H1 (cell line): ENCODE results near the gene TJP2. TPM values are rescaled to one million over a fixed set of nuclear protein-coding genes. Genes with fewer than 3 reads are reported as not detected.

ENCODE experiments used
- CTCF ChIA-PET: fragments of 300-600 bp; sonication (Branson Sonifier 250); formaldehyde crosslinking; loops from one replicate; lab custom pipeline; 2021; ENCODE audit not compliant: partially characterized antibody; lab: Charles Lee
- POLR2A ChIA-PET: fragments of 300-600 bp; sonication (Branson Sonifier 250); formaldehyde crosslinking; loops from one replicate; lab custom pipeline; 2021; ENCODE audit warnings: inconsistent platforms; ENCODE audit not compliant: partially characterized antibody; lab: Charles Lee
- DNase-seq, 2 experiments: peaks; one replicate each; pipeline versions ENCODE4 v3.0.0 to v3.0.0-alpha.2; 2010 to 2022; ENCODE audit warnings: low spot score in 2 of 2, low read depth in 1 of 2, mixed read lengths in 1 of 2
- FAIRE-seq: peaks from 2 replicates; lab custom pipeline; 2011; peaks lifted over from hg19 to GRCh38; lab: Jason Lieb, UNC
- H2AFZ ChIP-seq: 2 replicates; pipeline ENCODE4 v1.8.1; 2012; ENCODE audit warnings: low read length, inconsistent platforms
- H2AK5ac ChIP-seq: 2 replicates; pipeline ENCODE4 v1.6.1; 2013; ENCODE audit warnings: low read depth, low read length
- H2BK120ac ChIP-seq: replicated peaks from 2 replicates; pipeline ENCODE3; 2013; ENCODE audit warnings: low read depth, low read length, inconsistent platforms
- H2BK12ac ChIP-seq: 2 replicates; pipeline ENCODE4 v1.6.1; 2013; ENCODE audit warnings: low read depth, low read length
- H2BK15ac ChIP-seq: 2 replicates; pipeline ENCODE4 v1.6.1; 2013; ENCODE audit warnings: low read length
- H2BK20ac ChIP-seq: 2 replicates; pipeline ENCODE4 v1.6.1; 2013; ENCODE audit warnings: low read length
- H2BK5ac ChIP-seq: 2 replicates; pipeline ENCODE4 v1.6.1; 2013; ENCODE audit warnings: low read depth, low read length
- H3K14ac ChIP-seq: 2 replicates; pipeline ENCODE4 v1.6.1; 2013; ENCODE audit warnings: inconsistent platforms; ENCODE audit not compliant: insufficient read length
- H3K18ac ChIP-seq: 2 replicates; pipeline ENCODE4 v1.6.1; 2013; ENCODE audit warnings: low read length; ENCODE audit errors: extremely low read depth
- H3K23ac ChIP-seq: 2 replicates; pipeline ENCODE4 v1.6.1; 2013; ENCODE audit warnings: inconsistent platforms; ENCODE audit not compliant: insufficient read length
- H3K23me2 ChIP-seq: 2 replicates; pipeline ENCODE4 v1.6.1; 2013; ENCODE audit warnings: low read depth, low read length
- H3K27ac ChIP-seq: 2 replicates; pipeline ENCODE4 v1.6.1; 2011; ENCODE audit warnings: low read depth, low read length, inconsistent platforms
- H3K27me3 ChIP-seq, 4 experiments: replicated peaks in 1 of 4; 1 replicate in 1 of 4; 2 replicates in 3 of 4; pipeline versions ENCODE4 v1.6.1 to v1.8.1; 2011 to 2013; ENCODE audit warnings: low read length in 3 of 4, mild to moderate bottlenecking in 3 of 4, inconsistent platforms in 2 of 4, mixed read lengths in 2 of 4, moderate library complexity in 1 of 4; ENCODE audit not compliant: control insufficient read depth in 3 of 4, insufficient read depth in 3 of 4; ENCODE audit errors: extremely low read depth in 1 of 4
- H3K36me3 ChIP-seq, 4 experiments: 2 replicates each; pipeline versions ENCODE4 v1.6.1 to v1.8.1; 2011 to 2013; ENCODE audit warnings: mild to moderate bottlenecking in 4 of 4, low read length in 3 of 4, moderate library complexity in 2 of 4, control low read depth in 1 of 4, inconsistent platforms in 1 of 4; ENCODE audit not compliant: insufficient read depth in 4 of 4, control insufficient read depth in 2 of 4
- H3K4ac ChIP-seq: replicated peaks from 2 replicates; pipeline ENCODE3; 2013; ENCODE audit warnings: low read length, low read depth, mixed read lengths, inconsistent platforms; ENCODE audit not compliant: insufficient read length
- H3K4me1 ChIP-seq, 4 experiments: replicated peaks in 1 of 4; 1 replicate in 1 of 4; 2 replicates in 3 of 4; pipeline versions ENCODE4 v1.6.1 to v1.8.1; 2011 to 2013; ENCODE audit warnings: low read length in 3 of 4, inconsistent platforms in 2 of 4, mixed read lengths in 1 of 4; ENCODE audit not compliant: insufficient read depth in 4 of 4, control insufficient read depth in 3 of 4
- H3K4me2 ChIP-seq, 2 experiments: 2 replicates each; pipeline versions ENCODE4 v1.6.1 to v1.8.1; 2011 to 2013; ENCODE audit warnings: low read depth in 2 of 2, low read length in 2 of 2, control low read depth in 1 of 2, inconsistent platforms in 1 of 2, mild to moderate bottlenecking in 1 of 2; ENCODE audit not compliant: insufficient read depth in 1 of 2
- H3K4me3 ChIP-seq, 4 experiments: fragments of 200-600, 300-600 bp in 1 of 4; sonication (generic), shearing (Covaris generic), sonication (Bioruptor Twin) in 1 of 4; 2 replicates each; pipeline versions ENCODE4 v1.5.1 to v1.8.1; 2011 to 2016; ENCODE audit warnings: low read length in 4 of 4, low read depth in 3 of 4, control low read depth in 2 of 4, inconsistent platforms in 2 of 4, mild to moderate bottlenecking in 2 of 4, mixed read lengths in 1 of 4, moderate library complexity in 1 of 4; ENCODE audit not compliant: insufficient read depth in 2 of 4; ENCODE audit errors: extremely low read depth in 1 of 4
- H3K56ac ChIP-seq: replicated peaks from 2 replicates; pipeline ENCODE3; 2013; ENCODE audit warnings: low read depth, mild to moderate bottlenecking, mixed read lengths, low read length, inconsistent platforms; ENCODE audit not compliant: insufficient read length
- H3K79me1 ChIP-seq: 2 replicates; pipeline ENCODE4 v1.6.1; 2013; ENCODE audit warnings: low read depth, low read length, control low read depth
- H3K79me2 ChIP-seq, 2 experiments: 2 replicates each; pipeline versions ENCODE4 v1.6.1 to v1.8.1; 2012 to 2013; ENCODE audit warnings: low read length in 2 of 2, mild to moderate bottlenecking in 2 of 2, inconsistent platforms in 1 of 2; ENCODE audit not compliant: insufficient read depth in 2 of 2, control insufficient read depth in 1 of 2
- H3K9ac ChIP-seq, 4 experiments: replicated peaks in 1 of 4; 1 replicate in 1 of 4; 2 replicates in 3 of 4; pipeline versions ENCODE4 v1.6.1 to v1.8.1; 2011 to 2013; ENCODE audit warnings: low read depth in 3 of 4, low read length in 3 of 4, control low read depth in 2 of 4, mild to moderate bottlenecking in 2 of 4, moderate library complexity in 2 of 4, inconsistent platforms in 1 of 4; ENCODE audit errors: extremely low read depth in 1 of 4
- H3K9me3 ChIP-seq, 2 experiments: 2 replicates each; pipeline versions ENCODE4 v1.6.1 to v1.8.1; 2012 to 2013; ENCODE audit warnings: mild to moderate bottlenecking in 2 of 2, moderate library complexity in 2 of 2, control low read depth in 1 of 2, inconsistent platforms in 1 of 2, low read depth in 1 of 2, low read length in 1 of 2, mixed read lengths in 1 of 2; ENCODE audit not compliant: insufficient read depth in 2 of 2
- H4K20me1 ChIP-seq, 2 experiments: replicated peaks in 1 of 2; 2 replicates each; pipeline versions ENCODE3 to v1.8.1; 2011 to 2013; ENCODE audit warnings: inconsistent platforms in 2 of 2, low read length in 2 of 2, mild to moderate bottlenecking in 1 of 2; ENCODE audit not compliant: insufficient read depth in 2 of 2, control insufficient read depth in 1 of 2
- H4K5ac ChIP-seq: 2 replicates; pipeline ENCODE4 v1.6.1; 2013; ENCODE audit warnings: low read length, low read depth, mixed read lengths, inconsistent platforms; ENCODE audit not compliant: insufficient read length
- H4K8ac ChIP-seq: 2 replicates; pipeline ENCODE4 v1.8.0; 2013; ENCODE audit warnings: mild to moderate bottlenecking, moderate library complexity, low read length, inconsistent platforms; ENCODE audit not compliant: insufficient read depth; ENCODE audit errors: extremely low read depth
- H4K91ac ChIP-seq: replicated peaks from 2 replicates; pipeline ENCODE3; 2013; ENCODE audit warnings: low read length, mixed read lengths, inconsistent platforms; ENCODE audit not compliant: insufficient read length
- EZH2 ChIP-seq: fragments of 200-600 bp; sonication (generic); IDR thresholded peaks from 2 replicates; pipeline ENCODE4 v1.7.1; 2012; ENCODE audit warnings: low read depth, mild to moderate bottlenecking, moderate library complexity, low read length, inconsistent platforms; ENCODE audit not compliant: severe bottlenecking
- HDAC6 ChIP-seq: IDR thresholded peaks from one replicate; pipeline ENCODE4 v1.7.1; 2012; ENCODE audit warnings: low read depth, mild to moderate bottlenecking, inconsistent platforms, low read length, moderate library complexity
- MAFK ChIP-seq: IDR thresholded peaks from 2 replicates; pipeline ENCODE4 v1.6.1; 2012; ENCODE audit warnings: low read depth, mild to moderate bottlenecking, improper control_type of control experiment, low read length
- POLR2A ChIP-seq, 2 experiments: IDR thresholded peaks; 1 replicate in 1 of 2; 2 replicates in 1 of 2; pipeline ENCODE4 v1.6.1; 2011; ENCODE audit warnings: low read depth in 2 of 2, low read length in 2 of 2, mild to moderate bottlenecking in 2 of 2; ENCODE audit errors: control extremely low read depth in 1 of 2
- RFX5 ChIP-seq: IDR thresholded peaks from 2 replicates; pipeline ENCODE4 v1.6.1; 2011; ENCODE audit warnings: low read depth, low read length, improper control_type of control experiment, borderline replicate concordance
- SUZ12 ChIP-seq: fragments of 200-600 bp; sonication (generic); IDR thresholded peaks from 2 replicates; pipeline ENCODE4 v1.6.1; 2012; ENCODE audit warnings: mild to moderate bottlenecking, inconsistent platforms, low read length, moderate library complexity, mixed read lengths
- TEAD4 ChIP-seq: IDR thresholded peaks from 2 replicates; pipeline ENCODE4 v1.6.1; 2012; ENCODE audit warnings: low read depth, low read length, inconsistent platforms, mixed read lengths
- WGBS, 2 experiments: shearing (Covaris generic) in 1 of 2; methylation state at CpG; one replicate each; pipeline versions ENCODE4 v1.1.6 to v1.1.7; 2013 to 2015; ENCODE audit warnings: low lambda C conversion rate in 2 of 2, mixed read lengths in 2 of 2, inconsistent platforms in 1 of 2, low coverage in 1 of 2, missing lambda C conversion rate in 1 of 2; ENCODE audit not compliant: insufficient replicate concordance in 2 of 2, insufficient coverage in 1 of 2, insufficient read length in 1 of 2; ENCODE audit errors: extremely low coverage in 1 of 2, missing lambda C conversion rate in 1 of 2; 5-methylcytosine and 5-hydroxymethylcytosine counted together
- polyA plus RNA-seq, 7 experiments: library from polyadenylated mRNA; depleted of rRNA in 3 of 7; stranded (reverse) in 5 of 7; unstranded in 2 of 7; fragments of >200 nt in 5 of 7; fragments of 200-250 nt in 2 of 7; gene quantifications; 1 replicate in 5 of 7; 2 replicates in 1 of 7; 4 replicates in 1 of 7; pipeline versions ENCODE4 v1.2.1 to v1.2.3, GENCODE V29; 2011 to 2013; ENCODE audit warnings: missing spikeins in 2 of 7, mixed read lengths in 2 of 7
- total RNA-seq: library from RNA; stranded (reverse); fragmentation: NEBNext Ultra II Directional; extraction: Animal tissue kit (Norgen Biotek cat#: 25700); gene quantifications from 2 replicates; pipeline ENCODE4 v1.2.1, GENCODE V29; 2021
- TF ChIP-seq, protein P1 (sequence below): IDR thresholded peaks from 2 replicates; pipeline ENCODE4 v1.6.1; 2011; ENCODE audit warnings: low read length, improper control_type of control experiment
- TF ChIP-seq, protein P2 (sequence below): IDR thresholded peaks from 2 replicates; pipeline ENCODE4 v1.6.1; 2012; ENCODE audit warnings: inconsistent platforms

The TJP2 gene
- total and polyA plus RNA-seq, 2 of the 8 experiments (the other 6 are each of a cell fraction or from before 2014, with no cell fraction given), result 54.9 to 137 TPM

DNA sequence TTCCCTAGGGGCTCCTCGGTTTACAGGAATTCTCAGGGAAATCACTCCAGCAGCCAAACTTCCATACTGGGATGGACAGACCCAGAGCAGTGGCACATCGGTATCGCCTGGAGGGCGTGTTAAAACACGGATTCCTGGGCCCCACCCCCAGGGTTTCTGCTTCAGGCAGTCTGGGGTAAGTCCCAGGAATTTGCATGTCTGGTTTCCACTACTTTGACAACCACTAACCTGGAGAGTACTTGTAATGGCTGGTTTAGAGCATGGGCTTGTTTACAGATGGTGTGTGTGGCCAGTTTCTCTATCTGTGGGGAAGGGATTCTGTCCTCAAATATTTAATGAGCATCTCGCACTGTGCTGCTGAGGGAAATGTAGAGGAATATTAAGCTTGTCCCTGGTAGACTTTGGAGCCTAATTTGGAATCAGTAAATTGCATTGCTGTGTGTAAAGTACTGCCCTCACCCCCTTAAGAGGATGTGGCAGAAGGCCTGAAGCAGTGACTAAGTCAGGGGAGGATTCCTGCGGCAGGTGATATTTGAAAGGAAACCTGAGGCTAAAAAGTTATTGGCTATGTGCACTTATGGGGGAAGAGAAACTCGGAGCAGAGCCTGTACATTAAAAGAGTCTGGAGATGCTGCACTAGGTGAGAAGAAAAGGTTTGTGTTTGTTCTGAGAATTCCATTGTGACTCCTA is 18.6 kb upstream of the TJP2 start:
- no peaks in the 10 kb centered on the region for H3K27me3 ChIP-seq
- H3K36me3 ChIP-seq, result peaks cover 0 to 9% (median 5%) of the 10 kb centered on the region in 4 experiments; a peak in 3 of 8 replicates
- H3K4me3 ChIP-seq, result no peak overlapping the region
- H3K79me2 ChIP-seq, result peaks cover 0 to 48% of the 10 kb centered on the region in 2 experiments; a peak in 2 of 4 replicates
- no peak overlapping the region for H2BK5ac ChIP-seq
- no peak overlapping the region for H4K5ac ChIP-seq
- H2BK12ac ChIP-seq, result no peak overlapping the region
- H2BK15ac ChIP-seq, result no peak overlapping the region
- H2BK20ac ChIP-seq, result no peak overlapping the region
- H3K4ac ChIP-seq, result no peak overlapping the region
- H3K9ac ChIP-seq, result no peak overlapping the region
- no peak overlapping the region for H2AFZ ChIP-seq
- WGBS, 2 experiments, result 79% methylated on average over 8 of the region's 8 CpGs; no CpG with 5 or more reads in 1 of the 2 experiments
- H3K4me2 ChIP-seq, result no peak overlapping the region
- H3K14ac ChIP-seq, result no peak overlapping the region
- H4K91ac ChIP-seq, result no peak overlapping the region
- FAIRE-seq (no peak), DNase-seq (no peak)
- TF ChIP-seq, protein P1, sequence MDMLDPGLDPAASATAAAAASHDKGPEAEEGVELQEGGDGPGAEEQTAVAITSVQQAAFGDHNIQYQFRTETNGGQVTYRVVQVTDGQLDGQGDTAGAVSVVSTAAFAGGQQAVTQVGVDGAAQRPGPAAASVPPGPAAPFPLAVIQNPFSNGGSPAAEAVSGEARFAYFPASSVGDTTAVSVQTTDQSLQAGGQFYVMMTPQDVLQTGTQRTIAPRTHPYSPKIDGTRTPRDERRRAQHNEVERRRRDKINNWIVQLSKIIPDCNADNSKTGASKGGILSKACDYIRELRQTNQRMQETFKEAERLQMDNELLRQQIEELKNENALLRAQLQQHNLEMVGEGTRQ, result no peak
- no peak for TF ChIP-seq POLR2A (IDR thresholded peaks at IDR 0.05; ENCODE audit: control extremely low read depth in 1 of 2, low read depth in 2 of 2, low read length in 2 of 2)
- no peak for TF ChIP-seq HDAC6
- no peak for TF ChIP-seq SUZ12
- no peak for TF ChIP-seq EZH2
- TF ChIP-seq, protein P2, sequence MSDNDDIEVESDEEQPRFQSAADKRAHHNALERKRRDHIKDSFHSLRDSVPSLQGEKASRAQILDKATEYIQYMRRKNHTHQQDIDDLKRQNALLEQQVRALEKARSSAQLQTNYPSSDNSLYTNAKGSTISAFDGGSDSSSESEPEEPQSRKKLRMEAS, result no peak
- no peak for TF ChIP-seq RFX5
- TF ChIP-seq MAFK, result no peak
- no peak for TF ChIP-seq TEAD4
- peaks cover 0 to 8% (median 0%) of the 10 kb centered on the region in 4 experiments; a peak in 2 of 7 replicates for H3K4me1 ChIP-seq
- POLR2A ChIA-PET, result interaction anchor here (1.7 to 2.2 kb wide), 2 partner anchors 24 to 34 kb away, joined by 4 to 7 read pairs; no protein-coding TSS in a partner anchor
- no peaks in the 10 kb centered on the region for H3K23me2 ChIP-seq
- H4K20me1 ChIP-seq, result peaks cover 0 to 3% of the 10 kb centered on the region in 2 experiments
- no peak overlapping the region for H3K18ac ChIP-seq
- no peak overlapping the region for H3K56ac ChIP-seq
- no peak overlapping the region for H4K8ac ChIP-seq
- H3K27ac ChIP-seq, result no peak overlapping the region
- no peak overlapping the region for H3K23ac ChIP-seq
- H3K79me1 ChIP-seq, result peaks cover 3% of the 10 kb centered on the region
- no peak overlapping the region for H2AK5ac ChIP-seq
- H3K9me3 ChIP-seq, result no peaks in the 10 kb centered on the region
- H2BK120ac ChIP-seq, result no peak overlapping the region
- CTCF ChIA-PET, result interaction anchor here (0.6 to 1.5 kb wide), 5 partner anchors 17 to 123 kb away, joined by 3 to 5 read pairs (median 3); no protein-coding TSS in a partner anchor
